A549 (cell line): ENCODE results near the gene DCLK3. TPM values are rescaled to one million over a fixed set of nuclear protein-coding genes. Genes with fewer than 3 reads are reported as not detected.
A peak's percentile ranks its signal among the peaks of the same experiment; 100 is the strongest.

Source experiments
- ATAC-seq, 2 experiments: fragments of 200-7000 bp in 1 of 2; fragments of >200 bp in 1 of 2; cut with Nextera tagmentation in 1 of 2; cut with Tn5 transposase in 1 of 2; 3 replicates each; pipeline versions ENCODE4 v1.8.0 to v1.9.1; 2018 to 2020; ENCODE audit warnings: mild to moderate bottlenecking in 1 of 2, moderate library complexity in 1 of 2
- CTCF ChIA-PET: fragments of 300-600 bp; sonication (Branson Sonifier 250); formaldehyde crosslinking; extraction: SDS; loops from one replicate; lab custom pipeline; 2021; ENCODE audit warnings: antibody characterized with exemption, inconsistent platforms; lab: Yijun Ruan, JAX
- POLR2A ChIA-PET: fragments of 350-600 bp; formaldehyde crosslinking; extraction: SDS; loops from one replicate; lab custom pipeline; 2021; ENCODE audit warnings: antibody characterized with exemption, inconsistent platforms; lab: Yijun Ruan, JAX
- DNase-seq, 2 experiments: peaks; one replicate each; pipeline versions ENCODE4 v3.0.0 to v3.0.0-alpha.2; 2011 to 2016; ENCODE audit warnings: low read depth in 1 of 2, low spot score in 1 of 2
- FAIRE-seq: peaks from 2 replicates; lab custom pipeline; 2011; peaks lifted over from hg19 to GRCh38; lab: Jason Lieb, UNC
- H3K27ac ChIP-seq, 2 experiments: fragments of >200 bp; sonication (Bioruptor Twin); formaldehyde crosslinking; 3 replicates each; pipeline ENCODE4 v1.5.1; 2016 to 2017
- H3K4me1 ChIP-seq: fragments of >200 bp; sonication (Bioruptor Twin); formaldehyde crosslinking; 3 replicates; pipeline ENCODE4 v1.6.1; 2016
- H3K4me2 ChIP-seq: fragments of >200 bp; sonication (Bioruptor Twin); formaldehyde crosslinking; 3 replicates; pipeline ENCODE4 v1.6.1; 2016
- H3K4me3 ChIP-seq: fragments of >200 bp; sonication (Bioruptor Twin); formaldehyde crosslinking; 3 replicates; pipeline ENCODE4 v1.5.1; 2016
- H3K9me3 ChIP-seq: fragments of >200 bp; sonication (Bioruptor Twin); formaldehyde crosslinking; 3 replicates; pipeline ENCODE4 v1.6.1; 2016
- BHLHE40 ChIP-seq: IDR thresholded peaks from 2 replicates; pipeline ENCODE4 v1.6.1; 2012; ENCODE audit warnings: low read depth, low read length, inconsistent platforms
- CBX2 ChIP-seq: fragments of 200-600 bp; sonication (generic); IDR thresholded peaks from 2 replicates; pipeline ENCODE4 v1.6.1; 2016; ENCODE audit warnings: low read depth, mild to moderate bottlenecking, borderline replicate concordance
- ESRRA ChIP-seq: fragments of 150-350 bp; IDR thresholded peaks from 2 replicates; pipeline ENCODE4 v1.6.1; 2014; ENCODE audit warnings: mild to moderate bottlenecking, low read length, borderline replicate concordance
- FOSL2 ChIP-seq, 2 experiments: fragments of 450-650 bp in 1 of 2; fragments of >200 bp in 1 of 2; sonication (Bioruptor Twin) in 1 of 2; formaldehyde crosslinking; IDR thresholded peaks; 2 replicates each; pipeline versions ENCODE4 v1.5.0 to v1.6.1; 2016 to 2020; ENCODE audit warnings: mild to moderate bottlenecking in 1 of 2, moderate library complexity in 1 of 2
- POLR2A ChIP-seq: IDR thresholded peaks from 2 replicates; pipeline ENCODE4 v1.6.1; 2012; ENCODE audit warnings: mild to moderate bottlenecking, low read length
- RAD21 ChIP-seq, 2 experiments: fragments of >200 bp in 1 of 2; sonication (Bioruptor Twin) in 1 of 2; formaldehyde crosslinking in 1 of 2; IDR thresholded peaks in 1 of 2; conservative IDR thresholded peaks in 1 of 2; 2 replicates in 1 of 2; 3 replicates in 1 of 2; pipeline ENCODE4 v1.6.1; 2012 to 2018; ENCODE audit warnings: inconsistent platforms in 1 of 2
- SMC3 ChIP-seq: fragments of >200 bp; sonication (Bioruptor Twin); formaldehyde crosslinking; IDR thresholded peaks from 3 replicates; pipeline ENCODE4 v1.6.1; 2018; ENCODE audit warnings: inconsistent platforms
- WGBS: methylation state at CpG from one replicate; pipeline ENCODE4 v1.1.6; 2017; ENCODE audit errors: missing lambda C conversion rate; 5-methylcytosine and 5-hydroxymethylcytosine counted together
- polyA plus RNA-seq, 4 experiments: library from polyadenylated mRNA; depleted of rRNA in 3 of 4; stranded (reverse); fragments of >200 nt; fragmentation: RNase III in 1 of 4; extraction: RNeasy Plus Mini Kit Qiagen cat#74134 plus additional on column Dnase treatment in 1 of 4; gene quantifications; 2 replicates in 3 of 4; 3 replicates in 1 of 4; pipeline ENCODE4 v1.2.3, GENCODE V29; 2011 to 2017
- TF ChIP-seq, protein P1 (sequence below): fragments of 200-600 bp; sonication (generic); IDR thresholded peaks from 2 replicates; pipeline ENCODE4 v1.6.1; 2016; ENCODE audit warnings: antibody characterized with exemption, mild to moderate bottlenecking, moderate library complexity
- TF ChIP-seq, protein P2 (sequence below): IDR thresholded peaks from 2 replicates; pipeline ENCODE4 v1.6.1; 2012
- TF ChIP-seq, protein P3 (sequence below): fragments of >200 bp; sonication (Bioruptor Twin); formaldehyde crosslinking; IDR thresholded peaks from 3 replicates; pipeline ENCODE4 v1.5.1; 2016
- TF ChIP-seq, protein P4 (sequence below): IDR thresholded peaks from 2 replicates; pipeline ENCODE4 v1.6.1; 2012
- TF ChIP-seq, protein P5 (sequence below): fragments of >200 bp; sonication (Bioruptor Twin); formaldehyde crosslinking; IDR thresholded peaks from 3 replicates; pipeline ENCODE4 v1.6.1; 2016

DCLK3 gene
- polyA plus RNA-seq, 2 of the 4 experiments (the other 2 are of a cell fraction) = not detected

DNA sequence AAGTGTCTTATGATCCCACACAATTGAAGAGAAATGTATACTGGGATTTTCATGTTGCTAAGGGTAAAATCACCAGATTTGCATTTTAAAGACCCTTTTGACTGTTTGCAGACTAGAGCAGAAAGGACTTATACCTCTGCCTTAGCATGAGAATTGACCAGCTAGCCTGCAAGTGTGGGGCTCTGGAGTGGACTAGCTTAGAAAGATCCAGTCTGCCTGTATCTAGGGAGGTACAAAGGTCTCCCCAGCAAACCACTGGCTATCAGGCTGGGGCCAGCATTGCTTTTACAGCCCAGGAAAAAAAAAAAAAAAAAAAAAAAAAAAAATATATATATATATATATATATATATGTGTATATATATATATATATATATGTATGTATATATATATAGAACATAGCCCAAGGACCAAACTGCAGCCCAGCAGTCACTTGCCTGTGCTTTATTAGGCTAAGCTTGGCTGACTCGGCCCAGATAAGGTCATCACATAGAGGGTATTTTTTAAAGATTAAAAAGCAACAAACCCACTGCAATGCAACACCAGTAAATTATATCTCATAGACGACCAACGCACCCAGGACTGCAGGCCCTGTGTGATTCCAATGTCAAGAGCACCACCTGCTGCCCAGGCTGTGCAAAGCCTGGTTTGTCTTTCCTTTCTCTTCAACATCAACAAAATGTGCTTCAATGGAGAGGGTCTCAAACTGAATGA is 63.7 kb downstream of the DCLK3 start:
- WGBS = 2% methylated on average over 3 of the region's 3 CpGs
- no peak overlapping the region for H3K4me2 ChIP-seq
- CTCF ChIA-PET = interaction anchor here (0.6 to 6.5 kb wide), 23 partner anchors 7 to 741 kb away, joined by 3 to 91 read pairs (median 4); no protein-coding TSS in a partner anchor
- no peak overlapping the region for H3K4me3 ChIP-seq
- ATAC-seq = peak; percentile 87 to 93
- TF ChIP-seq BHLHE40 (no peak), ESRRA (no peak), FOSL2 (IDR thresholded peaks at IDR 0.05) (no peak), FOSL2 (CRISPR knock-in tag; IDR thresholded peaks at IDR 0.05) (no peak), RAD21 (conservative IDR thresholded peaks at IDR 0.05 in 1 of 2, IDR thresholded peaks at IDR 0.05 in 1 of 2) (peak; percentile 99), POLR2A (no peak), SMC3 (peak; percentile 98), CBX2 (no peak)
- TF ChIP-seq, protein P1, sequence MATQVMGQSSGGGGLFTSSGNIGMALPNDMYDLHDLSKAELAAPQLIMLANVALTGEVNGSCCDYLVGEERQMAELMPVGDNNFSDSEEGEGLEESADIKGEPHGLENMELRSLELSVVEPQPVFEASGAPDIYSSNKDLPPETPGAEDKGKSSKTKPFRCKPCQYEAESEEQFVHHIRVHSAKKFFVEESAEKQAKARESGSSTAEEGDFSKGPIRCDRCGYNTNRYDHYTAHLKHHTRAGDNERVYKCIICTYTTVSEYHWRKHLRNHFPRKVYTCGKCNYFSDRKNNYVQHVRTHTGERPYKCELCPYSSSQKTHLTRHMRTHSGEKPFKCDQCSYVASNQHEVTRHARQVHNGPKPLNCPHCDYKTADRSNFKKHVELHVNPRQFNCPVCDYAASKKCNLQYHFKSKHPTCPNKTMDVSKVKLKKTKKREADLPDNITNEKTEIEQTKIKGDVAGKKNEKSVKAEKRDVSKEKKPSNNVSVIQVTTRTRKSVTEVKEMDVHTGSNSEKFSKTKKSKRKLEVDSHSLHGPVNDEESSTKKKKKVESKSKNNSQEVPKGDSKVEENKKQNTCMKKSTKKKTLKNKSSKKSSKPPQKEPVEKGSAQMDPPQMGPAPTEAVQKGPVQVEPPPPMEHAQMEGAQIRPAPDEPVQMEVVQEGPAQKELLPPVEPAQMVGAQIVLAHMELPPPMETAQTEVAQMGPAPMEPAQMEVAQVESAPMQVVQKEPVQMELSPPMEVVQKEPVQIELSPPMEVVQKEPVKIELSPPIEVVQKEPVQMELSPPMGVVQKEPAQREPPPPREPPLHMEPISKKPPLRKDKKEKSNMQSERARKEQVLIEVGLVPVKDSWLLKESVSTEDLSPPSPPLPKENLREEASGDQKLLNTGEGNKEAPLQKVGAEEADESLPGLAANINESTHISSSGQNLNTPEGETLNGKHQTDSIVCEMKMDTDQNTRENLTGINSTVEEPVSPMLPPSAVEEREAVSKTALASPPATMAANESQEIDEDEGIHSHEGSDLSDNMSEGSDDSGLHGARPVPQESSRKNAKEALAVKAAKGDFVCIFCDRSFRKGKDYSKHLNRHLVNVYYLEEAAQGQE = no peak
- TF ChIP-seq, protein P2, sequence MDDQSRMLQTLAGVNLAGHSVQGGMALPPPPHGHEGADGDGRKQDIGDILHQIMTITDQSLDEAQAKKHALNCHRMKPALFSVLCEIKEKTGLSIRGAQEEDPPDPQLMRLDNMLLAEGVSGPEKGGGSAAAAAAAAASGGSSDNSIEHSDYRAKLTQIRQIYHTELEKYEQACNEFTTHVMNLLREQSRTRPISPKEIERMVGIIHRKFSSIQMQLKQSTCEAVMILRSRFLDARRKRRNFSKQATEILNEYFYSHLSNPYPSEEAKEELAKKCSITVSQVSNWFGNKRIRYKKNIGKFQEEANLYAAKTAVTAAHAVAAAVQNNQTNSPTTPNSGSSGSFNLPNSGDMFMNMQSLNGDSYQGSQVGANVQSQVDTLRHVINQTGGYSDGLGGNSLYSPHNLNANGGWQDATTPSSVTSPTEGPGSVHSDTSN = no peak
- TF ChIP-seq, protein P3, sequence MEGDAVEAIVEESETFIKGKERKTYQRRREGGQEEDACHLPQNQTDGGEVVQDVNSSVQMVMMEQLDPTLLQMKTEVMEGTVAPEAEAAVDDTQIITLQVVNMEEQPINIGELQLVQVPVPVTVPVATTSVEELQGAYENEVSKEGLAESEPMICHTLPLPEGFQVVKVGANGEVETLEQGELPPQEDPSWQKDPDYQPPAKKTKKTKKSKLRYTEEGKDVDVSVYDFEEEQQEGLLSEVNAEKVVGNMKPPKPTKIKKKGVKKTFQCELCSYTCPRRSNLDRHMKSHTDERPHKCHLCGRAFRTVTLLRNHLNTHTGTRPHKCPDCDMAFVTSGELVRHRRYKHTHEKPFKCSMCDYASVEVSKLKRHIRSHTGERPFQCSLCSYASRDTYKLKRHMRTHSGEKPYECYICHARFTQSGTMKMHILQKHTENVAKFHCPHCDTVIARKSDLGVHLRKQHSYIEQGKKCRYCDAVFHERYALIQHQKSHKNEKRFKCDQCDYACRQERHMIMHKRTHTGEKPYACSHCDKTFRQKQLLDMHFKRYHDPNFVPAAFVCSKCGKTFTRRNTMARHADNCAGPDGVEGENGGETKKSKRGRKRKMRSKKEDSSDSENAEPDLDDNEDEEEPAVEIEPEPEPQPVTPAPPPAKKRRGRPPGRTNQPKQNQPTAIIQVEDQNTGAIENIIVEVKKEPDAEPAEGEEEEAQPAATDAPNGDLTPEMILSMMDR = peak; percentile 93
- TF ChIP-seq, protein P4, sequence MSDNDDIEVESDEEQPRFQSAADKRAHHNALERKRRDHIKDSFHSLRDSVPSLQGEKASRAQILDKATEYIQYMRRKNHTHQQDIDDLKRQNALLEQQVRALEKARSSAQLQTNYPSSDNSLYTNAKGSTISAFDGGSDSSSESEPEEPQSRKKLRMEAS = no peak
- TF ChIP-seq, all 56 proteins: peak for 3
- H3K9me3 ChIP-seq = no peaks in the 10 kb centered on the region
- POLR2A ChIA-PET = no interaction called here
- H3K4me1 ChIP-seq = peaks cover 13% of the 10 kb centered on the region
- H3K27ac ChIP-seq = peak overlapping the region in 1 of 2 experiments; percentile 49; a peak in 1 of 6 replicates
- DNase-seq (peak; percentile 47 to 72), FAIRE-seq (peak; percentile 54)

DNA sequence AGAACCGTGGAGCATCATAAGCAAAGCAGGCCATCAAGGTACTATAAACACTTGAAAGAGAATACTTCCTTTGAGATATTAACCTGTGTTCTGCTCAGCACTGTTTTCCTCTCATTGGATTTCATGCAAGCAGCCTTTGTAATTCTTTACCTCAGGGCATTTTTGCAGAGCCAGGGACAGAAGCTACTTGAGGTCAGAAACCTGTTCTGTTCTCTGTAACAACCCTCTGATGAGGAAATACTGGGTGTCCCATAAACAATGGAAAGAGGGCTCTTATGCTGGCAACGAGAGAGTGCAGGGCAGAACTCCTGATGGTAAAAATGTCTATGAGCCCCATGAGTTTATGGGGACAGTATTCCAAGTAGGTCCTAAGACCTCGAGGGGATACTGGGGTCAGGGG is 66.0 kb downstream of the DCLK3 start:
- Histone ChIP-seq H3K9me3 (no peaks in the 10 kb centered on the region), H3K27ac (peak overlapping the region; percentile 12 to 52; a peak in 4 of 6 replicates)
- WGBS = 41% methylated on average over 3 of the region's 3 CpGs
- DNase-seq (no peak), FAIRE-seq (no peak)
- POLR2A ChIA-PET = no interaction called here
- CTCF ChIA-PET = interaction anchor here (0.5 to 6.5 kb wide), 4 partner anchors 46 to 734 kb away, joined by 3 to 91 read pairs (median 10); no protein-coding TSS in a partner anchor
- TF ChIP-seq, protein P1 = no peak
- no peak for TF ChIP-seq POLR2A
- TF ChIP-seq, protein P5, sequence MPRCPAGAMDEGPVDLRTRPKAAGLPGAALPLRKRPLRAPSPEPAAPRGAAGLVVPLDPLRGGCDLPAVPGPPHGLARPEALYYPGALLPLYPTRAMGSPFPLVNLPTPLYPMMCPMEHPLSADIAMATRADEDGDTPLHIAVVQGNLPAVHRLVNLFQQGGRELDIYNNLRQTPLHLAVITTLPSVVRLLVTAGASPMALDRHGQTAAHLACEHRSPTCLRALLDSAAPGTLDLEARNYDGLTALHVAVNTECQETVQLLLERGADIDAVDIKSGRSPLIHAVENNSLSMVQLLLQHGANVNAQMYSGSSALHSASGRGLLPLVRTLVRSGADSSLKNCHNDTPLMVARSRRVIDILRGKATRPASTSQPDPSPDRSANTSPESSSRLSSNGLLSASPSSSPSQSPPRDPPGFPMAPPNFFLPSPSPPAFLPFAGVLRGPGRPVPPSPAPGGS = no peak
- TF ChIP-seq, all 56 proteins: peak for 0
- ATAC-seq = no peak
- Histone ChIP-seq H3K4me1 (peaks cover 13% of the 10 kb centered on the region), H3K4me2 (no peak overlapping the region), H3K4me3 (no peak overlapping the region)
